Ovary (tissue), 9 donors: ENCODE measurements around the gene TBC1D16. TPM values are rescaled to one million over a fixed set of nuclear protein-coding genes. Genes with fewer than 3 reads are reported as not detected.

Source experiments
- DNase-seq, 5 donors: peaks; one replicate each; pipeline ENCODE4 v3.0.0-alpha.2; 2019 to 2020
- H3K27ac ChIP-seq, 2 donors: fragments of 200-600 bp; one replicate each; pipeline versions ENCODE4 v1.5.1 to v1.8.0; 2019 to 2022
- H3K27me3 ChIP-seq: fragments of 200-600 bp; one replicate; pipeline ENCODE4 v1.8.0; 2022
- H3K36me3 ChIP-seq: fragments of 200-600 bp; sonication (generic); one replicate; pipeline ENCODE4 v1.5.1; 2019
- H3K4me1 ChIP-seq: one replicate; pipeline ENCODE4 v1.8.1; 2013; ENCODE audit warnings: mild to moderate bottlenecking, moderate library complexity; ENCODE audit not compliant: insufficient read depth
- H3K4me3 ChIP-seq: fragments of 200-600 bp; sonication (generic); one replicate; pipeline ENCODE4 v1.5.1; 2017
- H3K9me3 ChIP-seq, 2 donors: fragments of 200-600 bp in 1 of 2; sonication (generic) in 1 of 2; one replicate each; pipeline versions ENCODE4 v1.5.1 to v1.8.1; 2013 to 2019; ENCODE audit warnings: mild to moderate bottlenecking in 1 of 2, moderate library complexity in 1 of 2
- CTCF ChIP-seq, 3 donors: fragments of 450-650 bp in 2 of 3; fragments of 200-600 bp in 1 of 3; IDR thresholded peaks; one replicate each; pipeline versions ENCODE4 v1.5.1 to v1.8.0; 2016 to 2022; ENCODE audit warnings: antibody characterized with exemption in 3 of 3, mild to moderate bottlenecking in 1 of 3
- EP300 ChIP-seq: sonication (generic); formaldehyde crosslinking; IDR thresholded peaks from one replicate; pipeline ENCODE4 v1.6.1; 2017; ENCODE audit warnings: antibody characterized with exemption
- POLR2A ChIP-seq: fragments of 450-650 bp; IDR thresholded peaks from one replicate; pipeline ENCODE4 v1.6.1; 2017; ENCODE audit warnings: antibody characterized with exemption, mild to moderate bottlenecking, moderate library complexity
- WGBS, 3 donors: extraction: QIAGEN DNeasy Blood & Tissue Kit in 1 of 3; methylation state at CpG; one replicate each; pipeline versions ENCODE4 v1.1.5 to v1.1.7; 2013 to 2017; 5-methylcytosine and 5-hydroxymethylcytosine counted together
- intact Hi-C, 4 donors: fragments of 100-400 bp; cut with DNase I; formaldehyde crosslinking; loops; one replicate each; pipeline versions ENCODE4 v1.11.0 to v1.15.1; 2022 to 2023
- polyA plus RNA-seq, 2 donors: library from polyadenylated mRNA; stranded (reverse); fragments of 200-250 nt in 1 of 2; fragments of 350-450 nt in 1 of 2; fragmentation: Illumina TruSeq in 1 of 2; extraction: RNeasy Lipid Tissue Mini Kit (QIAGEN cat#74804) in 1 of 2; gene quantifications; one replicate each; pipeline ENCODE4 v1.2.3, GENCODE V29; 2013 to 2014
- total RNA-seq, 7 donors: library from RNA; depleted of rRNA in 2 of 7; stranded (reverse); fragments of >200 nt in 2 of 7; fragmentation: NEBNext Ultra II Directional in 3 of 7; extraction: Animal tissue kit (Norgen Biotek cat#: 25700) in 3 of 7; gene quantifications; one replicate each; pipeline versions ENCODE4 v1.1.0 to v1.2.4, GENCODE V29; 2016 to 2023
- donor health status: DM: no; HTN: no; CAD: no; lungs with moderate emphysema.
- donor health status: DM: no; HTN: no; CAD: no.
- donor health status: Bipolar disorder and iron deficiency.
- donor health status: DM: yes; HTN: yes; CAD: no.
- donor health status: DM: no; HTN: no; CAD: no.
- donor health status: DM: yes; HTN: yes; CAD: no.

The TBC1D16 gene
- total and polyA plus RNA-seq, 9 donors = 9.3 to 40.5 (median 27.1) TPM

- Histone ChIP-seq H3K9me3 (no peaks in the 10 kb centered on the region), H3K27me3 (no peaks in the 10 kb centered on the region), H3K36me3 (no peaks in the 10 kb centered on the region), H3K4me3 (no peak overlapping the region), H3K27ac (no peak overlapping the region), H3K4me1 (peaks cover 20% of the 10 kb centered on the region)
- 92 to 97% (median 94%) methylated on average over 25 of the region's 25 CpGs for WGBS, 3 donors
- no peak for DNase-seq
- intact Hi-C loops = no loop called here
- TF ChIP-seq POLR2A (no peak), CTCF (IDR thresholded peaks at IDR 0.05) (no peak), EP300 (no peak)
These were observed 4.8 kb downstream of the TBC1D16 start for GRCh38 chr17:80030730-80031410.

- TF ChIP-seq POLR2A (no peak), CTCF (IDR thresholded peaks at IDR 0.05) (no peak), EP300 (no peak)
- Histone ChIP-seq H3K36me3 (no peaks in the 10 kb centered on the region), H3K27ac (peak overlapping the region in 1 of 2 donors; percentile 47), H3K4me1 (peaks cover 22% of the 10 kb centered on the region), H3K9me3 (no peaks in the 10 kb centered on the region), H3K4me3 (no peak overlapping the region), H3K27me3 (no peaks in the 10 kb centered on the region)
- intact Hi-C loops = loop anchor here in 1 of 4 donors (5.0 kb wide), 1 partner anchor 43 kb away; no protein-coding TSS in a partner anchor
- 42 to 48% (median 46%) methylated on average over 9 of the region's 9 CpGs for WGBS, 3 donors
- peak; percentile 76 to 88 (median 81) for DNase-seq
These were observed 6.3 kb downstream of the TBC1D16 start for GRCh38 chr17:80029258-80029974.

- no peaks in the 10 kb centered on the region for H3K27me3 ChIP-seq
- H3K9me3 ChIP-seq = no peaks in the 10 kb centered on the region
- 89 to 91% (median 90%) methylated on average over 10 of the region's 10 CpGs for WGBS, 3 donors
- TF ChIP-seq POLR2A (no peak), CTCF (IDR thresholded peaks at IDR 0.05) (no peak), EP300 (no peak)
- DNase-seq = no peak
- intact Hi-C loops = loop anchor here in 1 of 4 donors (5.0 kb wide), 1 partner anchor 44 kb away; no protein-coding TSS in a partner anchor
- peaks cover 26% of the 10 kb centered on the region for H3K4me1 ChIP-seq
- no peak overlapping the region for H3K27ac ChIP-seq
- no peak overlapping the region for H3K4me3 ChIP-seq
- H3K36me3 ChIP-seq = no peaks in the 10 kb centered on the region
These were observed 7.6 kb downstream of the TBC1D16 start for GRCh38 chr17:80028030-80028429.

- H3K27me3 ChIP-seq = no peaks in the 10 kb centered on the region
- no peak overlapping the region for H3K27ac ChIP-seq
- H3K9me3 ChIP-seq = no peaks in the 10 kb centered on the region
- no peak overlapping the region for H3K4me3 ChIP-seq
- H3K36me3 ChIP-seq = no peaks in the 10 kb centered on the region
- DNase-seq = no peak
- intact Hi-C loops = loop anchor here in 1 of 4 donors (5.0 kb wide), 1 partner anchor 45 kb away; no protein-coding TSS in a partner anchor
- TF ChIP-seq EP300 (no peak), POLR2A (no peak), CTCF (IDR thresholded peaks at IDR 0.05) (no peak)
- 94 to 97% (median 97%) methylated on average over 8 of the region's 8 CpGs for WGBS, 3 donors
- peaks cover 26% of the 10 kb centered on the region for H3K4me1 ChIP-seq
These were observed 8.6 kb downstream of the TBC1D16 start for GRCh38 chr17:80027043-80027435.
